Measurements from ENCODE around the gene MS4A6E. TPM values are rescaled to one million over a fixed set of nuclear protein-coding genes. Genes with fewer than 3 reads are reported as not detected.

The MS4A6E gene, protein sequence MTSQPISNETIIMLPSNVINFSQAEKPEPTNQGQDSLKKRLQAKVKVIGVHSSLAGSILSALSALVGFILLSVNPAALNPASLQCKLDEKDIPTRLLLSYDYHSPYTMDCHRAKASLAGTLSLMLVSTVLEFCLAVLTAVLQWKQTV
- total RNA-seq: not detected

GRCh38 chr11:60326955-60327354 lies at the start of gene MS4A6E:
MS4A6E (plus strand) TSS chr11:60327255; CDS start chr11:60334896, 7,641 bp downstream.

GRCh38 chr11:60280412-60280811 lies 46.6 kb upstream of the MS4A6E start, which contains the start of gene MS4A4A:
MS4A4A (plus strand) TSS chr11:60280666; CDS start chr11:60280676, 10 bp downstream.

GRCh38 chr11:60378354-60378753 lies 51.3 kb downstream of the MS4A6E start, which contains the start of gene MS4A7:
MS4A7 (plus strand) TSS chr11:60378532; CDS start chr11:60383142, 4,610 bp downstream.

Other genes with a start within 250 kb of the MS4A6E start
- gene MS4A2, start 238.6 kb upstream of the MS4A6E start, total RNA-seq: not detected
- not detected for gene MS4A6A, start 144.2 kb upstream of the MS4A6E start, total RNA-seq
- not detected for gene MS4A4E, start 84.1 kb upstream of the MS4A6E start, total RNA-seq
- gene MS4A4A, start 46.6 kb upstream of the MS4A6E start, total RNA-seq: not detected
- gene MS4A7, start 51.3 kb downstream of the MS4A6E start, total RNA-seq: not detected
- gene MS4A14, start 69.2 kb downstream of the MS4A6E start, total RNA-seq: not detected
- not detected for gene MS4A5, start 102.3 kb downstream of the MS4A6E start, total RNA-seq
- 1 to 10 TPM in 1 of 2 experiments, under 1 TPM in 1; 0.41 to 1.0 TPM for gene MS4A1, start 128.6 kb downstream of the MS4A6E start, total RNA-seq
- gene MS4A12, start 165.5 kb downstream of the MS4A6E start, total RNA-seq: not detected
- not detected for gene MS4A13, start 188.1 kb downstream of the MS4A6E start, total RNA-seq